GM23338 (cell line): ENCODE data around the gene AGFG2. TPM values are rescaled to one million over a fixed set of nuclear protein-coding genes. Genes with fewer than 3 reads are reported as not detected.

Experiments
- ATAC-seq: fragments of 200-7000 bp; cut with Tn5 transposase; 3 replicates; pipeline ENCODE4 v1.9.1; 2020
- DNase-seq: peaks from one replicate; pipeline ENCODE4 v3.0.0-alpha.2; 2015; ENCODE audit warnings: low spot score
- H2AFZ ChIP-seq: fragments of 200-600 bp; sonication (generic); 2 replicates; pipeline ENCODE4 v1.8.0; 2016; ENCODE audit warnings: antibody characterized with exemption, mild to moderate bottlenecking, moderate library complexity
- H3F3A ChIP-seq: fragments of 200-600 bp; sonication (generic); replicated peaks from 2 replicates; pipeline ENCODE4 v1.8.0; 2017; ENCODE audit warnings: antibody characterized with exemption, mixed run types, low read depth
- H3K27ac ChIP-seq: fragments of 200-600 bp; sonication (generic); 2 replicates; pipeline ENCODE4 v1.6.1; 2016; ENCODE audit warnings: low read depth
- H3K27me3 ChIP-seq: fragments of 200-600 bp; sonication (generic); 2 replicates; pipeline ENCODE4 v1.8.0; 2016; ENCODE audit warnings: mild to moderate bottlenecking, mixed run types, moderate library complexity; ENCODE audit not compliant: insufficient read depth
- H3K36me3 ChIP-seq: fragments of 200-600 bp; sonication (generic); 2 replicates; pipeline ENCODE4 v1.8.0; 2016; ENCODE audit warnings: mild to moderate bottlenecking; ENCODE audit not compliant: insufficient read depth
- H3K4me1 ChIP-seq: fragments of 200-600 bp; sonication (generic); 2 replicates; pipeline ENCODE4 v1.8.0; 2016; ENCODE audit warnings: mild to moderate bottlenecking, moderate library complexity; ENCODE audit not compliant: insufficient read depth
- H3K4me2 ChIP-seq: fragments of 200-600 bp; sonication (generic); 2 replicates; pipeline ENCODE4 v1.7.1; 2017; ENCODE audit warnings: mixed run types
- H3K4me3 ChIP-seq: fragments of 200-600 bp; sonication (generic); 2 replicates; pipeline ENCODE4 v1.6.1; 2016; ENCODE audit warnings: mixed run types
- H3K79me2 ChIP-seq: fragments of 200-600 bp; sonication (generic); replicated peaks from 2 replicates; pipeline ENCODE4 v1.8.0; 2017; ENCODE audit warnings: mild to moderate bottlenecking; ENCODE audit not compliant: insufficient read depth
- H3K9me2 ChIP-seq: fragments of 200-600 bp; sonication (generic); 2 replicates; pipeline ENCODE4 v1.8.0; 2017; ENCODE audit not compliant: insufficient read depth
- H4K20me1 ChIP-seq: fragments of 200-600 bp; sonication (generic); replicated peaks from 2 replicates; pipeline ENCODE4 v1.8.0; 2017; ENCODE audit warnings: mild to moderate bottlenecking; ENCODE audit not compliant: insufficient read depth
- H3K27ac Mint-ChIP-seq: 2 replicates; pipeline ENCODE4 v1.8.0; 2020; ENCODE audit warnings: inconsistent platforms, mild to moderate bottlenecking, moderate library complexity, mixed read lengths
- H3K27me3 Mint-ChIP-seq: 3 replicates; pipeline ENCODE4 v1.8.0; 2022; ENCODE audit warnings: low read depth, mild to moderate bottlenecking, moderate library complexity, mixed read lengths, inconsistent platforms; ENCODE audit not compliant: insufficient read depth, poor library complexity
- H3K36me3 Mint-ChIP-seq: 3 replicates; pipeline ENCODE4 v1.8.0; 2021; ENCODE audit warnings: low read depth, mild to moderate bottlenecking, inconsistent platforms, moderate library complexity, mixed read lengths
- H3K4me1 Mint-ChIP-seq: 3 replicates; pipeline ENCODE4 v1.8.0; 2020; ENCODE audit warnings: mild to moderate bottlenecking, inconsistent platforms, mixed read lengths
- H3K4me3 Mint-ChIP-seq: 3 replicates; pipeline ENCODE4 v1.8.0; 2021; ENCODE audit warnings: moderate library complexity, mild to moderate bottlenecking, inconsistent platforms, mixed read lengths
- H3K9me3 Mint-ChIP-seq: 3 replicates; pipeline ENCODE4 v1.8.0; 2020; ENCODE audit warnings: moderate library complexity, mild to moderate bottlenecking, inconsistent platforms, mixed read lengths
- CREB1 ChIP-seq: fragments of 250-450 bp; sonication (Bioruptor Pico); IDR thresholded peaks from 2 replicates; pipeline ENCODE4 v1.5.0; 2020; ENCODE audit warnings: low read depth, mild to moderate bottlenecking, moderate library complexity
- EZH2 ChIP-seq: fragments of 200-600 bp; sonication (generic); IDR thresholded peaks from one replicate; pipeline ENCODE4 v1.8.0; 2017; ENCODE audit warnings: antibody characterized with exemption, mild to moderate bottlenecking, low read depth; ENCODE audit not compliant: unreplicated experiment
- EZH2phosphoT487 ChIP-seq: fragments of 200-600 bp; sonication (generic); IDR thresholded peaks from one replicate; pipeline ENCODE4 v1.8.1; 2018; ENCODE audit warnings: antibody characterized with exemption; ENCODE audit not compliant: unreplicated experiment
- JUNB ChIP-seq: IDR thresholded peaks from one replicate; pipeline ENCODE4 v1.6.1; 2016; ENCODE audit warnings: antibody characterized with exemption; ENCODE audit not compliant: unreplicated experiment
- NANOG ChIP-seq: IDR thresholded peaks from 2 replicates; pipeline ENCODE4 v1.6.1; 2016; ENCODE audit warnings: antibody characterized with exemption, borderline replicate concordance
- REST ChIP-seq: IDR thresholded peaks from one replicate; pipeline ENCODE4 v1.6.1; 2018; ENCODE audit warnings: antibody characterized with exemption; ENCODE audit not compliant: unreplicated experiment
- STAT1 ChIP-seq: IDR thresholded peaks from one replicate; pipeline ENCODE4 v1.6.1; 2016; ENCODE audit warnings: antibody characterized with exemption; ENCODE audit not compliant: unreplicated experiment
- ZNF114 ChIP-seq: fragments of 250-450 bp; sonication (Bioruptor Pico); IDR thresholded peaks from 2 replicates; pipeline ENCODE4 v1.5.0; 2020; ENCODE audit warnings: mild to moderate bottlenecking, moderate library complexity
- ZNF331 ChIP-seq: fragments of 250-450 bp; sonication (Bioruptor Pico); IDR thresholded peaks from 2 replicates; pipeline ENCODE4 v1.5.0; 2020; ENCODE audit warnings: low read depth, mild to moderate bottlenecking, moderate library complexity
- ZNF462 ChIP-seq: fragments of 250-450 bp; sonication (Bioruptor Pico); IDR thresholded peaks from 2 replicates; pipeline ENCODE4 v1.5.0; 2020; ENCODE audit warnings: mild to moderate bottlenecking, moderate library complexity
- polyA plus RNA-seq: library from polyadenylated mRNA; unstranded; fragments of >200 nt; fragmentation: Nextera tagmentation; extraction: Ambion mirVana; gene quantifications from 2 replicates; pipeline ENCODE4 v1.2.1, GENCODE V29; 2016
- total RNA-seq: library from RNA; depleted of rRNA; stranded (reverse); fragments of >200 nt; shearing (Covaris generic); gene quantifications from 2 replicates; pipeline ENCODE4 v1.2.3, GENCODE V29; 2014
- TF ChIP-seq, protein P1 (sequence below): IDR thresholded peaks from 2 replicates; pipeline ENCODE4 v1.6.1; 2016; ENCODE audit warnings: antibody characterized with exemption

AGFG2 gene
- total and polyA plus RNA-seq, 2 experiments from 2014 or later: 2.3 to 8.9 TPM

GRCh38 chr7:100575206-100575631, 36.2 kb downstream of the AGFG2 start:
- Histone ChIP-seq H3K9me2 (no peaks in the 10 kb centered on the region), H4K20me1 (no peaks in the 10 kb centered on the region), H3K36me3 (peaks cover 5% of the 10 kb centered on the region; the same call in 1 of the 2 replicates), H3K4me1 (peaks cover 23% of the 10 kb centered on the region), H3K4me3 (no peak overlapping the region), H3K4me2 (no peak overlapping the region), H3F3A (peaks cover 6% of the 10 kb centered on the region; the same call in 1 of the 2 replicates), H3K27me3 (peaks cover 7% of the 10 kb centered on the region; the same call in 1 of the 2 replicates), H3K27ac (no peak overlapping the region), H2AFZ (no peak overlapping the region), H3K79me2 (no peaks in the 10 kb centered on the region)
- Mint-ChIP-seq H3K27me3 (peaks cover 24% of the 10 kb centered on the region), H3K4me1 (peaks cover 18% of the 10 kb centered on the region), H3K36me3 (peaks cover 12% of the 10 kb centered on the region), H3K9me3 (no peaks in the 10 kb centered on the region), H3K27ac (no peak overlapping the region), H3K4me3 (no peak overlapping the region)
- no peak for TF ChIP-seq EZH2
- TF ChIP-seq, protein P1, sequence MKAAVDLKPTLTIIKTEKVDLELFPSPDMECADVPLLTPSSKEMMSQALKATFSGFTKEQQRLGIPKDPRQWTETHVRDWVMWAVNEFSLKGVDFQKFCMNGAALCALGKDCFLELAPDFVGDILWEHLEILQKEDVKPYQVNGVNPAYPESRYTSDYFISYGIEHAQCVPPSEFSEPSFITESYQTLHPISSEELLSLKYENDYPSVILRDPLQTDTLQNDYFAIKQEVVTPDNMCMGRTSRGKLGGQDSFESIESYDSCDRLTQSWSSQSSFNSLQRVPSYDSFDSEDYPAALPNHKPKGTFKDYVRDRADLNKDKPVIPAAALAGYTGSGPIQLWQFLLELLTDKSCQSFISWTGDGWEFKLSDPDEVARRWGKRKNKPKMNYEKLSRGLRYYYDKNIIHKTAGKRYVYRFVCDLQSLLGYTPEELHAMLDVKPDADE: no peak
- TF ChIP-seq EZH2phosphoT487: no peak
- TF ChIP-seq STAT1: no peak
- no peak for TF ChIP-seq JUNB
- no peak for TF ChIP-seq ZNF331
- no peak for DNase-seq
- ATAC-seq: no peak

DNA sequence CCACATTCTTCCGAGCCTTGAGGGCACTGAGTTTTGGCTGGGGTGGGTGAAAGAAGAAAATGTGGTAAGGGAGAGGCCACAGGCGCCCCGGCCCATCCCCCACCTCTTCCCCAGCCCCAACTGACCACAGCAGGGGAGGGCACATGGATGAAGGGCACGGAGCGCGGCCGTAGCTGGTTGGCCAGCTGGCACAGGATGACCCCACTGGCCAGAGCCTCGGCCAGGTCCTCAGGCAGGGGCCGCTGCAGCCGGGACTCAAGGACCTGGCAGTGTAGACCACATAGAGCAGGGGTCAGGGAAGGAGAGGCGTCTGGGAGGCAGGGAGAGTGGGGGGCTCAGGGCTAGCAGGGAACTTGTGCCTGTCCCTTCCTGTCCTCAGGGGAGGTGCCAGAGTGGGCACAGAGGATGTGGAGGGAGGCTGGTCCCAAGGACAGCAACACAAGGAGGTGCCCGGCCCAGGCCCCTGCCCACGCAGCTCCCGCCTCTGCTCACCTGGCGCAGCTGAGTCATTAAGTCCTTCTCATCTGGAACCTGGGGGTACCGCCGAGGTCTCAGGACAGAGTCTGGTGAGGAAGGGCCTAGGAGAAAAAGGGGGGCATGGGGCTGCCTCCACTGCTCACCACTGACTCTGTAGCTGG, 36.9 kb downstream of the AGFG2 start:
- no peak for DNase-seq
- Mint-ChIP-seq H3K9me3 (no peaks in the 10 kb centered on the region), H3K4me3 (no peak overlapping the region), H3K4me1 (peaks cover 16% of the 10 kb centered on the region), H3K27me3 (peaks cover 20% of the 10 kb centered on the region), H3K27ac (no peak overlapping the region), H3K36me3 (peaks cover 12% of the 10 kb centered on the region)
- Histone ChIP-seq H2AFZ (no peak overlapping the region), H3K79me2 (no peaks in the 10 kb centered on the region), H3K4me3 (no peak overlapping the region), H3K36me3 (peaks cover 5% of the 10 kb centered on the region; the same call in 1 of the 2 replicates), H3K4me1 (peaks cover 19% of the 10 kb centered on the region), H3K4me2 (no peak overlapping the region), H3K27me3 (peaks cover under 1% of the 10 kb centered on the region; the same call in 1 of the 2 replicates), H3K9me2 (no peaks in the 10 kb centered on the region), H3F3A (peaks cover 5% of the 10 kb centered on the region; the same call in 1 of the 2 replicates), H3K27ac (no peak overlapping the region), H4K20me1 (no peaks in the 10 kb centered on the region)
- no peak for ATAC-seq
- no peak for TF ChIP-seq REST
- no peak for TF ChIP-seq ZNF331
- TF ChIP-seq ZNF114 (CRISPR knock-in tag): no peak
- TF ChIP-seq STAT1: no peak
- no peak for TF ChIP-seq CREB1 (CRISPR knock-in tag)
- no peak for TF ChIP-seq ZNF462 (CRISPR knock-in tag)
- no peak for TF ChIP-seq NANOG
- no peak for TF ChIP-seq EZH2phosphoT487
